ENCODE results near the gene GPR55.

The GPR55 gene

DNA sequence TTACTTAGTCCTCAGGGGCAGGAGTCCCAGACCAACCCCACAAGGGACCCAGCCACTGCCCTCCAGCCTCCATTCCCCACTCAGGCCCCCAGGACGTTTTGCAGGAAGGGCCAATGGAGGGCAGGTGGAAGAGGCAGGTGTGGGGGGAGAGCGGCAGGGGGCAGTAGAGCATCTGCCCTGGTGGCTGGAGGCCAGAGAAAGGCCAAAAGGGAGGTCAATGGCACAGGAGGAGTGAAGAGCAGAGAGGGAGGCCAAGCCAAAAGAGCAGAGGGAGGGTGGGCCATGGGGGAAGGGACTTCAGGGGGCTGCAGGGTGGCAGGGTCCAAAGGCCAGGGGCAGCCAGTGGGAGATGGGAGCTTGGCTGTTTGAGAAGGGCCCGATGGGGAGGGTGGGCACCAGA, 17.3 kb upstream of the GPR55 start:
- peaks cover 33% of the 10 kb centered on the region for H3K4me1 Mint-ChIP-seq
- H3K27ac Mint-ChIP-seq: no peak overlapping the region
- H3K4me3 Mint-ChIP-seq: no peak overlapping the region
- peaks cover 4% of the 10 kb centered on the region for H3K9me3 Mint-ChIP-seq
- DNase-seq: no peak
- no peaks in the 10 kb centered on the region for H3K36me3 Mint-ChIP-seq (ENCODE audit: low read depth)
- H3K27me3 Mint-ChIP-seq (ENCODE audit: low read depth, poor library complexity): peaks cover 4% of the 10 kb centered on the region
- TF ChIP-seq, protein P1, sequence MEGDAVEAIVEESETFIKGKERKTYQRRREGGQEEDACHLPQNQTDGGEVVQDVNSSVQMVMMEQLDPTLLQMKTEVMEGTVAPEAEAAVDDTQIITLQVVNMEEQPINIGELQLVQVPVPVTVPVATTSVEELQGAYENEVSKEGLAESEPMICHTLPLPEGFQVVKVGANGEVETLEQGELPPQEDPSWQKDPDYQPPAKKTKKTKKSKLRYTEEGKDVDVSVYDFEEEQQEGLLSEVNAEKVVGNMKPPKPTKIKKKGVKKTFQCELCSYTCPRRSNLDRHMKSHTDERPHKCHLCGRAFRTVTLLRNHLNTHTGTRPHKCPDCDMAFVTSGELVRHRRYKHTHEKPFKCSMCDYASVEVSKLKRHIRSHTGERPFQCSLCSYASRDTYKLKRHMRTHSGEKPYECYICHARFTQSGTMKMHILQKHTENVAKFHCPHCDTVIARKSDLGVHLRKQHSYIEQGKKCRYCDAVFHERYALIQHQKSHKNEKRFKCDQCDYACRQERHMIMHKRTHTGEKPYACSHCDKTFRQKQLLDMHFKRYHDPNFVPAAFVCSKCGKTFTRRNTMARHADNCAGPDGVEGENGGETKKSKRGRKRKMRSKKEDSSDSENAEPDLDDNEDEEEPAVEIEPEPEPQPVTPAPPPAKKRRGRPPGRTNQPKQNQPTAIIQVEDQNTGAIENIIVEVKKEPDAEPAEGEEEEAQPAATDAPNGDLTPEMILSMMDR (IDR thresholded peaks at IDR 0.05): no peak

DNA sequence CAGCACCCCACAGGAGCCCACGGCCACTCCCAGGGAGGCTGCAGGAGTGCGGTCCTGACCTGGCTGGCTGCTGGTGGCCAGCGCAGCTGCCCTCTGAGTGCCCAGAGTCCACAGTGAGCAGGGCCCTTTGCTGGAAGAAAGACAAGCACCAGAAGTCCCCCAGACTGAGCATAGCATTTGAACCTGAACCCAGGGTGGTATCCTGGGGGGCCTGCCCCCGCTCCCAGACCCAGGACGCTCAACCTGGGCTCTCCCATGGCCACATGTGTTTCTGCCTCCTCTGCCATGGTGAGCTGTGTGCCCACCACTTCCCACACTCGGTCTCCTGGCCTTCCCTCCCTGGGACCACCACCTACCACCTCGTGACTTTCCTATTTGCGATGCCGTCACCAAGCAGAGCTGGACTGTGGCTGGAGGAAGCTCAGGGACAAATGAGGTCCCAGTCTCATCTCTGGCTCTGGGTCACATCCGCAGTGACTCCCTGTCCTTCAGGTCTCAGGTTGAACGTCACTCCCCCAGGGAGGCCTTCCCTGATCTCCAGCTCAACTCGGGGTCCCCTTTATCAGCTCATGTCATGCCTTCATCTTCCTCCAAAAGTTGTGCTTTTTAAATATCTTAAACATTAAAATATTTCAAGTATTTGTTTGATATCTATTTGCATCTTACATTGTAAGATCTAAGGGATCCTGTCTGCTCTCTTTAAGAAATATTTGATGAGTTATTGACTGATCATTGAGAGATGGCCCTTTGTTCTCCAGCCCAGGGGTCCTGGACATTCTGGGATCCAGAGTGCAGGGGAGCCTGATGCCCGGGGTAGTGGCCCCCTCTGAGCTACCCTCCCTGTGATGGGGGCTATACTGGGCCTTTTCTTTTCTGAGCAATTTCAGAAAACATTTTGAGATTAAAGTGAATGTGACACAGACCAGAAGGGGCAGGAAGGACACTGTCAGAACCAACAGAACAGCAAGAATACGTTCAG, 16.4 kb upstream of the GPR55 start:
- peaks cover 4% of the 10 kb centered on the region for H3K27me3 Mint-ChIP-seq (ENCODE audit: low read depth, poor library complexity)
- H3K9me3 Mint-ChIP-seq: peaks cover 13% of the 10 kb centered on the region
- peaks cover 33% of the 10 kb centered on the region for H3K4me1 Mint-ChIP-seq
- TF ChIP-seq, protein P1 (IDR thresholded peaks at IDR 0.05): no peak
- DNase-seq: no peak
- no peaks in the 10 kb centered on the region for H3K36me3 Mint-ChIP-seq (ENCODE audit: low read depth)
- peak overlapping the region; percentile 32 for H3K27ac Mint-ChIP-seq
- no peak overlapping the region for H3K4me3 Mint-ChIP-seq

DNA sequence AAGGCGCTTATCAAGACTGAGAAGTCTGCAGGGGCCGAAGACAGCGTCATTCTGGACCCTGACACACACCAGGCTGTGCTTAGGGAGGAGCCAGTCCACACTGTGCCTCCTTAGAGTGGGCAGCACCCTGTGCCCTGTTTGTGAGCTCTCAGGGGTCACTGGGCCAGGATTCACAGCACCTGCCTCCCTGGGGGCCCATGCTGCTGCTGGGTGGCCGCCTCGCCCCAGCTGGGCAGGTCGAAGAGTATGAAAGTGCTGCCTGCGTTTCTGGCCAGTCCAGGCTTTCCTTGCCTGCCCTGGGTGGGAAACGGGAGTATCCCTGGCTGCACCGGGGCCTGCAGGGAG, 15.4 kb upstream of the GPR55 start:
- Mint-ChIP-seq H3K4me3 (no peak overlapping the region), H3K4me1 (peaks cover 34% of the 10 kb centered on the region), H3K27ac (no peak overlapping the region), H3K27me3 (ENCODE audit: low read depth, poor library complexity) (peaks cover 5% of the 10 kb centered on the region), H3K36me3 (ENCODE audit: low read depth) (peaks cover 7% of the 10 kb centered on the region), H3K9me3 (peaks cover 23% of the 10 kb centered on the region)
- no peak for DNase-seq
- TF ChIP-seq, protein P1 (IDR thresholded peaks at IDR 0.05): no peak

DNA sequence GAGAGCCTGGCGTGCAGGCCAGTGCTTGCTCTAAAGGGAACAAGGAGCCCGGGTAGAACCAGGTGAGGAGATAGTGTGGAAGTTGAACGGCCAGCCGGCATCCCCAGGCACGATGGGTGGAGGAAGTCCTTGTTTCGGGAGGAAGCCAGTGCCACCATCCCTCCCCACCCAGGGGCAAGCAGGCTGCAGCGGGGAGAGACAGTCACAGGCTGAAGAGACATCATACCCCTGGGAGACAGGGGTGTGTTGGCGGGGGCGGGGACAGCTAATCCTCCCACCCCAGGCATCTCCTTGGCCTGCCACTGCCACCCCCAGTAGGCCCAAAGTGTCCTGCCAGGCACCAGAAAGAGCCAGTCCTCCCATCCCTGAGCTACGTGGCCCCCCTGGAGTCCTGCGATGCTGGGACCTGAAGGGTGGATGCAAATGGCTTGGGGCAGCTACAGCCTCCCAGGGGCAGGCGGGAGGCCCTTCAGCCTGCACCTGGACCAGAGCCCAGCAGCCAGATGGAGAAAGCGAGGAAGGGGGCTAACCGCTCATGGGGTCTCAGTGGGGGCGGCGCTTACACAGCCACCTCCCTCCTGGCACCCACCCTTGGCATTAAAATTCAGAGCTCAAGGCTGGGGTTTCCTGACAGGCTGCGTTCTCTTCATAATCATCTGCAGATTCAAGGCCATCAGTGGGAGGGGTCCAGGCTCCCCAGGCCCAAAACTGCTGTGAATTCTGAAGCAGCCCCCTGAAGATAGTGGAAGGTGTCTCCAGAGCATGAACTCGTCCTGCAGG, 14.8 kb upstream of the GPR55 start:
- Mint-ChIP-seq H3K27me3 (ENCODE audit: low read depth, poor library complexity) (peaks cover 4% of the 10 kb centered on the region), H3K27ac (no peak overlapping the region), H3K9me3 (peaks cover 26% of the 10 kb centered on the region), H3K4me1 (peaks cover 40% of the 10 kb centered on the region), H3K36me3 (ENCODE audit: low read depth) (peaks cover 9% of the 10 kb centered on the region), H3K4me3 (no peak overlapping the region)
- TF ChIP-seq, protein P1 (IDR thresholded peaks at IDR 0.05): no peak
- DNase-seq: no peak

DNA sequence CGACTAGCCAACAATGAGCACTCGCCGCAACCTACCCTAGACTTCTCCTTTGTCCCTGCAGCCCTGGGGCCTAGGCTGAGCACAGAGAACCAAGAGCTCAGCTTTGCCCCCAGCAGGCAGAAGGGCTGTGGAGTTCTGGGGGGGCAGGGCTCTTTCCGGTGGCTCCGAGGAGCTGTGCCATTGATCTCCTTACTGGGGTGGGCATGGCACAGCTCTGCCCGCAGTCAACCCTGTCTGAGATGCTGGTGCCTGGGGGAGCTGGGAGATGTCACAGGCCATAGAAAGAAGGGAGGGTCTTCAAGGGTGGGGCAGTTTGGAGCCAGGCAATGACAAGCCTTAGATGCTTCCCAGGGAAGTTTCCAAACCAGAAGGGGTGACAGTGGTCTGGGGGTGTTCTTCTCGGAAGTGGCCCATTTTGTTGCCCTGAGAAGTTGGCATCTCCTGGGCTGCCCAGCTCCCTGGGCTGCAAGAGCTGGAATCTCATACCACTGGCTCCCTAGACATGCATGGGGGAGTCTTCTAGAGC, 14.1 kb upstream of the GPR55 start:
- peaks cover 26% of the 10 kb centered on the region for H3K9me3 Mint-ChIP-seq
- H3K27ac Mint-ChIP-seq: no peak overlapping the region
- peaks cover 2% of the 10 kb centered on the region for H3K27me3 Mint-ChIP-seq (ENCODE audit: low read depth, poor library complexity)
- H3K4me1 Mint-ChIP-seq: peaks cover 44% of the 10 kb centered on the region
- no peak overlapping the region for H3K4me3 Mint-ChIP-seq
- TF ChIP-seq, protein P1 (IDR thresholded peaks at IDR 0.05): no peak
- peaks cover 9% of the 10 kb centered on the region for H3K36me3 Mint-ChIP-seq (ENCODE audit: low read depth)
- DNase-seq: no peak

Measured in nephron progenitor cell (in vitro differentiated cells).